ENCODE measurements around the gene MED8.

DNA sequence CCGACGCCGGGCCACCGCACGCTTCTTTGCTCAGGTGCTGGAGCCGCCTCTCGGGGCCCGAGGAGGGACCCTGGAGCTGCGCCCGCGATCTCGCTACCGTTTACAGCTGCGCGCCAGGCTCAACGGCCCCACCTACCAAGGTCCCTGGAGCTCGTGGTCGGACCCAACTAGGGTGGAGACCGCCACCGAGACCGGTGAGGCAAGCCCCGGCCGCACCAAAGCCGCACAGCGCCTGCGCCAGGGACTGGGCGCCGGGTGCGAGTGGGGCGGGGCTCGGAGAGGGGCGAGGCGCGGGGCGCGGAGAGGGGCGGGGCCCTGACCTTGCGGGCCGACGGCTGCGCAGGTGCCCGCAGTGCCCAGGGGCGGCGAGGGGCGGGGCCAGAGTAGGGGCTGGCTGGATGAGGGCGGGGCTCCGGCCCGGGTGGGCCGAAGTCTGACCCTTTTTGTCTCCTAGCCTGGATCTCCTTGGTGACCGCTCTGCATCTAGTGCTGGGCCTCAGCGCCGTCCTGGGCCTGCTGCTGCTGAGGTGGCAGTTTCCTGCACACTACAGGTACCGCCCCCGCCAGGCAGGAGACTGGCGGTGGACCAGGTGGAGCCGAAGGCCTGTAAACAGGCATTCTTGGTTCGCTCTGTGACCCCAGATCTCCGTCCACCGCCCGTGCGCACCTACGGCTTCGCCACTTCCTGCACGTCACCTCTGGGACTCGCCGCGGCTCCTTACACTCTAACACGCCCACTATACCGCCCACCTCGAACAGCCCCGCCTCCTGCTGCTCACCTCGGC is 40.6 kb downstream of the MED8 start:
- TF ChIP-seq YY1 (IDR thresholded peaks at IDR 0.05; ENCODE audit: insufficient read depth, insufficient read length) (no peak), ZNF274 (IDR thresholded peaks at IDR 0.05; ENCODE audit: low read depth, low read length) (no peak)
